ENCODE measurements around the gene FARP1.

The FARP1 gene

GRCh38 chr13:98273067-98273823 lies 130.4 kb downstream of the FARP1 start:
- H3K36me3 ChIP-seq (ENCODE audit: insufficient read depth): no peaks in the 10 kb centered on the region
- H2AFZ ChIP-seq (ENCODE audit: low read depth): no peak overlapping the region
- no peak for TF ChIP-seq CTCF (conservative IDR thresholded peaks at IDR 0.05; ENCODE audit: low read depth, low read length)
- H3K79me2 ChIP-seq (ENCODE audit: insufficient read depth, low read depth): no peaks in the 10 kb centered on the region
- no peak overlapping the region for H3K4me3 ChIP-seq (IDR thresholded peaks at IDR 0.05; ENCODE audit: insufficient read depth, low read depth, low read length)
- no peak overlapping the region for H3K9ac ChIP-seq
- no peaks in the 10 kb centered on the region for H4K20me1 ChIP-seq (ENCODE audit: insufficient read depth)
- no peak overlapping the region for H3K27ac ChIP-seq
- no peak overlapping the region for H3K4me2 ChIP-seq
- H3K27me3 ChIP-seq (ENCODE audit: insufficient read depth, low read depth): no peaks in the 10 kb centered on the region
- H3K4me1 ChIP-seq (ENCODE audit: low read depth, poor library complexity, severe bottlenecking): no peaks in the 10 kb centered on the region

- H3K4me3 ChIP-seq (IDR thresholded peaks at IDR 0.05; ENCODE audit: insufficient read depth, low read depth, low read length): no peak overlapping the region
- no peak overlapping the region for H3K4me2 ChIP-seq
- no peak overlapping the region for H3K9ac ChIP-seq
These were observed 131.2 kb downstream of the FARP1 start for GRCh38 chr13:98273824-98274742.

GRCh38 chr13:98274921-98275487 lies 132.1 kb downstream of the FARP1 start:
- H3K79me2 ChIP-seq (ENCODE audit: insufficient read depth, low read depth): no peaks in the 10 kb centered on the region
- H3K4me2 ChIP-seq: no peak overlapping the region

More at GRCh38 chr13:98273824-98274742, 131.2 kb downstream of the FARP1 start:
- no peak overlapping the region for H2AFZ ChIP-seq (ENCODE audit: low read depth)
- no peak for TF ChIP-seq CTCF (conservative IDR thresholded peaks at IDR 0.05; ENCODE audit: low read depth, low read length)
- no peaks in the 10 kb centered on the region for H3K27me3 ChIP-seq (ENCODE audit: insufficient read depth, low read depth)
- no peaks in the 10 kb centered on the region for H3K79me2 ChIP-seq (ENCODE audit: insufficient read depth, low read depth)
- H4K20me1 ChIP-seq (ENCODE audit: insufficient read depth): no peaks in the 10 kb centered on the region
- H3K4me1 ChIP-seq (ENCODE audit: low read depth, poor library complexity, severe bottlenecking): no peaks in the 10 kb centered on the region
- H3K36me3 ChIP-seq (ENCODE audit: insufficient read depth): no peaks in the 10 kb centered on the region
- no peak overlapping the region for H3K27ac ChIP-seq

More at GRCh38 chr13:98274921-98275487, 132.1 kb downstream of the FARP1 start:
- H3K27me3 ChIP-seq (ENCODE audit: insufficient read depth, low read depth): no peaks in the 10 kb centered on the region
- no peaks in the 10 kb centered on the region for H4K20me1 ChIP-seq (ENCODE audit: insufficient read depth)
- TF ChIP-seq CTCF (conservative IDR thresholded peaks at IDR 0.05; ENCODE audit: low read depth, low read length): no peak
- no peak overlapping the region for H3K4me3 ChIP-seq (IDR thresholded peaks at IDR 0.05; ENCODE audit: insufficient read depth, low read depth, low read length)
- H2AFZ ChIP-seq (ENCODE audit: low read depth): no peak overlapping the region
- no peak overlapping the region for H3K9ac ChIP-seq
- no peaks in the 10 kb centered on the region for H3K4me1 ChIP-seq (ENCODE audit: low read depth, poor library complexity, severe bottlenecking)
- H3K27ac ChIP-seq: no peak overlapping the region
- no peaks in the 10 kb centered on the region for H3K36me3 ChIP-seq (ENCODE audit: insufficient read depth)
